HG03378 (cell line): ENCODE results near the gene NSMF.
A peak's percentile ranks its signal among the peaks of the same experiment; 100 is the strongest.

ENCODE experiments used
- ATAC-seq: cut with Tn5 transposase; IDR thresholded peaks from one replicate; pipeline ENCODE4 v1.9.1; 2021; ENCODE audit warnings: mild to moderate bottlenecking, moderate library complexity; ENCODE audit not compliant: unreplicated experiment

Gene NSMF

DNA sequence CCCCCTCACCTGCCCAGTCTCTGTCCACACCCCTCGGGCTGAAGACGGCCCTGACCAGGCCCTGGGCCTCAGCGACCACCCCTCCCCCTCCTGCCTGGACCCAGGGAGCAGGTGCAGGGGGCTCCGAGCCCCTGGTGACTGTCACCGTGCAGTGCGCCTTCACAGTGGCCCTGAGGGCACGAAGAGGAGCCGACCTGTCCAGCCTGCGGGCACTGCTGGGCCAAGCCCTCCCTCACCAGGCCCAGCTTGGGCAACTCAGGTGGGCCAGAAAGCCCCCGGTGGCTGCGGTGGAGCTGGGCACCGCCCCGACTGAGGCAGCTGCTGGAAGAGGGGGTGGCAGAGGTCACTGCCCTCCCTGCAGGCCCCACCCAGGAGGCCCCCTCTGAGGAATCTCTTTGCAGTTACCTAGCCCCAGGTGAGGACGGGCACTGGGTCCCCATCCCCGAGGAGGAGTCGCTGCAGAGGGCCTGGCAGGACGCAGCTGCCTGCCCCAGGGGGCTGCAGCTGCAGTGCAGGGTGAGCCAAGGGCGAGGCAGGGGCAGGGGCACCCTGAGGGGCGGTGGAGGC, 25.7 kb downstream of the NSMF start:
- no peak for ATAC-seq

DNA sequence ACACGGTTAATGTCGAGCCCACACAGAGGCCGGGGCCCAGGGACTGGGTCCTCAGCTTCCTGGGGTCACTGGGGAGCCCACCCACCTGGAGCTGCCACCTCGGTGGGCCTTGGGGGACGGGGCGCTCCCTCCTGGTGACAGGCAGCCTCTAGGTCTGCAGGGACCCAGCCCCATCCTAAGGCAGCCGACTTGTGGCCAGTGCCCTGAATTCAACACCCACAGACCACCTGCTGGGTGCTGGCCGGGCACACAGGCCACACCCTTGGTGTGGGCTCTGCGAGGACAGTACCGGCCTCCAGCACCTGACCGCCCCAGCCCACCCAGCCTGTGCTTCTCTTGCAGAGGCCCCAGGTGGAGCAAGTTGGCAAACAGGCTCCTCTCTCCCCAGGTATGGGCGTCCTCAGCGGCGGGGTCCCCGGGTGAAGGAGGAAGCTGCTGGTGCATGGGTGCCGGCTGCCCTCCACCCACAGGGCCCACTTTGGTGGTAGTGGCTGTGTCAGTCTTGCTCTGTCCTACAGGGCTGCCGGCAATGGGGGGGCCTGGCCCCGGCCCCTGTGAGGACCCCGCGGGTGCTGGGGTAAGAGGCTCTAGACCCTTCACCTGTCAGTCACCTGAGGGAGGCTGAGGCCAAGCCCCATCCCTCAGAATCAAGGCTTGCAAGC, 26.3 kb downstream of the NSMF start:
- ATAC-seq = no peak

DNA sequence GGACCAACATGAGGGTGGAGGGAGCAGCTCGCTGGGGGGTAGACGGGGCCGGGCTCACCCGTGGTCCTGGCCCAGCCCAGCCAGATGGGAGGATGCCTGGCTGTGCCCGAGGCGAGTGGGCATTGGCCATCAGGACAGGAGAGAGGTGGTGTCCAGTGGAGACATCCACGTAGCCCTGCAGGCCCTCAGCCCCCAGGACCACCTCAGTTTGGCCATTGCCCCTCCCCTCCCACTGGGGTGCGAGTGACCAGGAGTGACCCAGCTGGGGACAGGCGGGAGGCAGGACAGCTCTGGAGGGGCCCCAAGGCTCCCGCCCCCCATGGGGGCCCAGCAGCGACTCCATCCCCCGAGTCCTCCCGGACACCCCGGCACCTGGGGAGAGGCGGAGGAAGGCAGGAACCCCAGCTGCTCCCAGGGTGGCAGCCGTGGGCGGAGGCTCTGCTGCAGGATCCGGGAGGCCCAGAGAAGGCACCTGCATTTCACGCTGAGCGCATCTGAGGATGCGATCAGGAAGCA, 27.7 kb downstream of the NSMF start:
- ATAC-seq = no peak

DNA sequence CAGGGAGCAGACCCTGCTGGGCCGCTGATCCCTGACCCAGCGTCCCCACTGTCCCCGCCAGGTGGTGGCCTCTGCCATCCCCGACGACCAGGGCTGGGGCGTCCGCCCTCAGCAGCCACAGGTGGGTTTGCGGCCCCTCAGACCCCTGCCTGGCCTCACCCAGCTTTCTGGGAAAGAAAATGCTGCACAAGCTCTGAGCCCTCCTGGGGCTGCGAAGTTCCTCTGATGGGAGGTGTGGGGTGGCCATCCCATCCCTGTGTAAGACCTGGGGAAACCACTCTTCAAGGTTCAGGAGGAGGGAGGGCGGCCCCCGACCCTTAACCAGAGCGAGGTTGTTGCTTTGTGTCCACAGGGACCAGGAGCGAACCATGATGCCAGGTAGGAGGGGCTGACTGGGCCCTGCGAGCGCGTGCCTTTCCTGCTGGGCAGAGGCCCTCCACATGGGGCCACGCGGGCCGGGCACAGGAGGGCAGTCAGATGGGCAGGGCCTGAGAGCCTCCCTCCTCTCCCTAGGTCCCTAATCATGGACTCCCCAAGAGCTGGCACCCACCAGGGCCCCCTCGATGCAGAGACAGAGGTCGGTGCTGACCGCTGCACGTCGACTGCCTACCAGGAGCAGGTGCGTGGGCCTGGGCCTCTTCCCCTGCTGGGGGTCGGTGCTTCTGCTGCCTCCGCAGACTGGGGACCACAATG, 28.3 kb downstream of the NSMF start:
- no peak for ATAC-seq

DNA sequence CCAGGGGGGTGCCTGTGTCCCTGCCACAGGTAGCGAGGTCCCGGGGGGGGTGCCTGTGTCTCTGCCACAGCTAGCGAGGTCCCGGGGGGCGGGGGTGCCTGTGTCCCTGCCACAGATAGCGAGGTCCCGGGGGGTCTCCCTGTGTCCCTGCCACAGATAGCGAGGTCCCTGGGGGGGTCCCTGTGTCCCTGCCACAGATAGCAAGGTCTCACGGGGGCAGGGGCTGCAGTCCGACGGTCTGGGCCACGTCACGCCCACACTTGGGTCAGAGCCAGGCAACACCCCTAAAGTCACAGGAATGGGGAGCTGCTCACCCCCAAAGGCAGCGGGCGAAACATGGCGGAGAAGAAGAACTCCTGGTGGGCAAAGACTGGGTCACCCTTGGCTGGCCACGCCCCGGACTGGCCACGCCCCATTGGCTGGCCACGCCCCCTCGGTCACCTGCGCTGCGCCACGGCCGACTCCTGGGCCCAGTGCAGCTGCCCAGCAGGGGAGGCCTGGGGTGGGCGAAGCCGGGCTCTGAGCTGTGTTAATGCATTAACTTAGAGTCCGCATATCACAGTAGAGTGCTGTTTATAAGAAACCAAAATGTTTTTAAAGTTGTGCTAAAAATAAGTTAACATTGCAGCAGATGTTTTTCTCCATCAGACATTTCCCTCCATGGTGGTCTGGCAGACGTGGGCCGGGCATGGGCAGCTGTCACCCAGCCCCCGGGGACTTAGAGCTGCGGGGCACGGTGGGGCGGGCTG, 29.0 kb downstream of the NSMF start:
- ATAC-seq = no peak

DNA sequence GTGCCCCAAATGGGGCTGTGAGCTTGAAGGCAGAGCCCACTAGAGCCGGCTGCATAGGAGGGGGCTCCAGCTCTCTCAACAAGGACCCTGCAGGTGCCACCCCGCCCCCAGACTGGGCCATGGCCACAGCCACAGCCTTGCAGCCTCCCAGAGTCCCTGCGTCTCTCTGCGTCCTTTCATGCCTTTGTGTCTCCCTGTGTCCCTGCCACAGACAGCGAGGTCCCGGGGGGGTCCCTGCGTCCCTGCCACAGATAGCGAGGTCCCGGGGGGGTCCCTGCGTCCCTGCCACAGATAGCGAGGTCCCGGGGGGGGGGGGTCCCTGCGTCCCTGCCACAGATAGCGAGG, 29.6 kb downstream of the NSMF start:
- ATAC-seq = no peak

DNA sequence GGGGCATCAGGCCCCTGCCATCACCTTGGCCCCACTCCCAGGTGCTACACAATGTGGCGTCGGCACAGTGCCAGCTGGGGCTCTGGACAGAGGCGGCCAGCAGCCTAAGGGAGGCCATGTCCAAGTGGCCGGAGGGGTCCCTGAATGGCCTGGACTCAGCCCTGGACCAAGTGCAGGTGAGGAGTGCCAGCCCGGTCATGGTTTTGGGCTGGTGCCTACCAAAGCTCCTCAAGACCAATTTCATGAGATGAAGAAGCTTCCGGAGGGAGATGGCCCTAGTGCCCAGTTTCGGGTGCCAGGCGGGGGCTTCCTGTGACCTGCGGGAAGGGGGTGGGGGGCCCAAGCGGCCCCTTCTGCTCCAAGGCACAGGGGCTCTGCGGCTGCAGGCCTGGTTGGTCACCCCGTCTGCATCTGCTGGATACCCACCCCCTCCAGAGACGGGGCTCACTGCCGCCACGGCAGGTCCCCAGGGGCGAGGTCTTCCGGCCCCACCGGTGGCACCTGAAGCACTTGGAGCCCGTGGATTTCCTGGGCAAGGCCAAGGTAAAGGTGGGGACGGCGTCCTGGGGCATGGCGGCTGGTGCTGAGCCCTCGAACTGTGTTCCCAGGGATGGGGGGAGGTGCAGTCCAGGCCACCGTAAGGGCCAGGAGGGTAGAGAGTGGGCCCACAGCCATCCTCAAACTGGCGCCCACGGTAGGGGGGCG, 30.1 kb downstream of the NSMF start:
- ATAC-seq = no peak

DNA sequence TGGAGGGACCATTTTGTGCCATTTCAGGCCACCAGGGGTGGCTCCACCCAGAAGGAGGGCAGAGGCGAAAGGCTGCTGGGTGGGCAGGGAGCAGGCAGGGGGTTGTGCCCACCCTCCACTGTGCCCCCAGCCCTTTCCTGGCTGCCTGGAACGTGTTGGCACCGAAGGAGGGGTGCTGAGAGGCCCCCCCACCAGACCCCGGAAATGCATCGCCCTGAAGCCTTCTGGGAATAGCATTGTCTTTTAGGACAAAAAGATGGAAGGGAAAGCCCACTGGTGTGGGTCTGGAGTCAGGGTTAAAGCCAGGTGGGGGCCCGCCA, 30.9 kb downstream of the NSMF start:
- ATAC-seq = no peak

DNA sequence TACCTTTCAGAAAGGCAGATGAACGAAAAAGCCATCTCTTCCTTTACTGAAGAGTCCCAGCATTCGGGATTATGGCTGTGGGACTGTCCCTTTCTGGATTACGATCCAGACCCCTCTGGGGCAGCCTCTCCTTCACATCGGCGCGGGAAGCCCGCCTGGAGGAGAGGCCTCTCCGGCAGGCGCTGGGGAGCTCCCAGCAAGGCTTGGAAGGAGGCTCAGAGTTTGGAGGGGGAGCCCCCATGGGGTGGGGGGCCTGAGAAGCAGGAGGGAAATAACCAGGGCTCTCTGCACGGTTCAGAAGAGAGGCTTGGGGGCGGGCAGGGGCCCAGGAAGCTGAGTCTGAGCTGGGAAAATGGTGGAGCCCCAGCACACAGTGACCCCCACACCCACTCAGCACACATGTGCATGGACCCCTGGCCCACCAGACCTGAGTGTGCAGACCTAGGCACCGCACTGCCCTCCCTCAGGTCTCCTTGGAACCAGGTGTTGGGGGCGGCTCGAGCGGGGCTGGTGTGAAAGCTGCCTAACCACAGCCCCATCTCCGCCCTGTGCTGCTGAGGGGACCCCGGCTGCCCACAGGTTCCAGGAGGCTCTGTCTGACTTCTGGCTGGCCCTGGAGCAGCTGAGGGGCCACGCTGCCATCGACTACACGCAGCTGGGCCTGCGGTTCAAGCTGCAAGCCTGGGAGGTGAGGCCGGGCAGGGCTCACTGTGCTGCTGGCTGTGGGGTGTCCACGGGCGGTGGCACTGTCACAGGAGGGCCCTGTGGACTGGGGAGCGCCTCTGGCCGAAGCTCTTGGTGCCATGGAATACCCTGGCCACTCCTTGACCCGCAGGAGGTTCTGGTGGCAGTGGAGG, 31.5 kb downstream of the NSMF start:
- ATAC-seq = no peak

DNA sequence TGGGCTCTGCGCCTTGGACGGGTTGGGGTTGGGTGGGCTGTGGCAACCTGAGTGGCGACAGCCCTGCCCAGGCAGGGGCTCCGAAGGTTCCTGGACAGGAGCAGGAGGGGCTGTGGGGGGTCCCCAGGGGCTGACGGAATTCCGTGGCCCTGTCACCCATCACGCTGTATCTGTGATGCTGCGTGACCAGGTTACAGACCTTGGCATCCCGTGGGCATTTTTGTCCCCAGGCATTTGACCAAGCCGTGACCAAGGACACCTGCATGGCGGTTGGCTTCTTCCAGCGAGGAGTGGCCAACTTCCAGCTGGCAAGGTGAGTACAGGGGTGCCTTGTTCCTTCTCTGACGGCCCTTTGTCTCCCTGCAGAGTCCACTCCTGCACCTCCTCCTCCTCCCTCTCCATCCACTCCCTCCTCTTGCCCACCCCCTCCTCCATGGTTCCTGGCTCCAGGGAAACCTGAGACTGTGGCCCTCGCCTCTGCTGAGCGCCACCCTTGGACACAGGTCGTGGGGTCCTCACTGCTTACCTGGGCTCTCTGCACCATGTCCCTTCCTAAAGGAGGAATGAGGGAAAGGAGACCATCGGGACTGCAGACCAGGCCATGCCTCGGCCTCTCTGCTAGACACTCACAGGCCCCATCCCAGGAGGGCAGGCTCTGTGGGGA, 33.0 kb downstream of the NSMF start:
- no peak for ATAC-seq

DNA sequence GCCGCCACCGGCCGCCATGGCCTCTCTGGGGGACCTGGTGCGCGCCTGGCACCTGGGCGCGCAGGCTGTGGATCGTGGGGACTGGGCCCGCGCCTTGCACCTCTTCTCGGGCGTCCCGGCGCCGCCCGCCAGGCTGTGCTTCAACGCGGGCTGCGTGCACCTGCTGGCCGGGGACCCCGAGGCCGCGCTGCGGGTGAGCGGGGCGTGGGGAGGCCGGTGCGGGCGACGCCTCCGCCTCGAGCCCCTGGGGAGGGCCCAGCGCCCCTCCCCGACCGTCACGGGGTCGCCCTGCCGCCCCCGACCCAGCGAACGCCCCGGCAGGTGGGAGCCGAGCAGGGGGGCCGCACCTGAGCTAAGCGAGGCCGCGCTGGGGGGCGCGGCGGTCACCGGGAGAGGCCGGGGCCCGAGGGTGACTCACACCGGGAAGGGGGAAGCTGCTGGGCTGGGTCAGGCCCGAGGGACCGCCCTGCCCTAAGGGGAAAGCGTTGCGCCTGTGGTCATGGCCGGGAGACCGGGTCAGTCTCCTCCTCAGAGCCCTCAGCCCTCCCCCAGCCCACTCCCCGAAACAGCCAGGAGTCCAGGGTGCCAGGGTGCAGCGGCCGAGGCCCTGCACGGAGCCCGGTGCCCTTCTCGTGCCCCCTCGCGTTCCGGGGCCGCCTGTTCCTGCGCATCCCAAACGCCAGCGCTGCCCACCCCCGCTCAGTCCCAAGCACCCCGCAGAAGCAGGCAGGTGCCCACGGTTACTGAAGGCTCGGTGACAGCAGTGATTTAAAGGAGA, 35.4 kb downstream of the NSMF start:
- peak; percentile 19 for ATAC-seq

DNA sequence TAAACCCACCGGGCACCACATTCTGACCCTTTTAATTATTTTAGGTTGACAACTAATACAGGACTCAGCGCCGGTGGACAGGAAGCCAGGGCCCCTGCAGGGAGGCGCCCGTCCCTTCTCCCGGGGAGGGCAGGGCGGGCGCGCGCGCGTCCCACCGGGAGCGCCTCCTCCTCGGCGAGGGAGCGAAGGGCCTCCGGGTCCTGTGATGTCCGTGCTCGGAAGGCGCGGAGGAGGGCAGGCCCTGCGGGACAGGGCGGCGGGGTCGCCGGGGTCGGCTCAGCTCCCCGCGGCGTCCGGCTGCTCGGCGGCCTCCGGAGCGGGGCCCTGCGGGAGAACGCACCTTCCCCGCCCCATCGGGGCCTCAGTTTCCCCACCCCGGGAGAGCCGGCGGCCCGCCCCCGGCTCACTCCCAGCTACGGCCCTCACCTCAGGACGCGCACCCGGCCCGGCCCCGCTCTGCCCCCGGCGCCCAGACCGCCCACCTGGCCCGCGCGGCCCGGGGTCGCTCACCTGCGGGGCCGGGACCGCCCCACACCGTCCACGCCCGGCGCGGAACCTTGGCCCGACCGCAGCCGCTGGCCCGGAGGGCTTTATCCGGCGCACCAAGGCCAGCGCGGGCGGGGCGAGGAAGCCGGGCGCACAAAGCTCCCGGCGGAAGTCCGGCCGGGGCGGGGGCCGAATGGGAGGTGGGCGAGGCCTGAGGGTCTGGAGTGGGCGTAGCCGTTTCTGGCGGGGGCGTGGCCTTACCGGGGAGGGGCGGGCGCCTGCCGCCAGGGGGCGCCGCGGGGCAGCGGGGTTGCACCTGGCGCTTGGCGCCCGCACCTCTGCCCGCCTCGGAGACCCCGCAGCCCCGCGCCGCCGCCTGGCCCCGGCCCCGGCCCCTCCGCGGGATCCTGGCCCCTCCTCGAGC, 36.3 kb downstream of the NSMF start, which contains the start of the genes EXD3 and NOXA1:
Gene EXD3 (minus strand): TSS at position 559 of the 910 bp plus-strand sequence. CDS start 27,805 bp downstream, outside the sequence.
Gene NOXA1 (plus strand): TSS at position 790 of the 910 bp plus-strand sequence. CDS start 137 bp downstream, outside the sequence.
- peak; percentile 61 for ATAC-seq

DNA sequence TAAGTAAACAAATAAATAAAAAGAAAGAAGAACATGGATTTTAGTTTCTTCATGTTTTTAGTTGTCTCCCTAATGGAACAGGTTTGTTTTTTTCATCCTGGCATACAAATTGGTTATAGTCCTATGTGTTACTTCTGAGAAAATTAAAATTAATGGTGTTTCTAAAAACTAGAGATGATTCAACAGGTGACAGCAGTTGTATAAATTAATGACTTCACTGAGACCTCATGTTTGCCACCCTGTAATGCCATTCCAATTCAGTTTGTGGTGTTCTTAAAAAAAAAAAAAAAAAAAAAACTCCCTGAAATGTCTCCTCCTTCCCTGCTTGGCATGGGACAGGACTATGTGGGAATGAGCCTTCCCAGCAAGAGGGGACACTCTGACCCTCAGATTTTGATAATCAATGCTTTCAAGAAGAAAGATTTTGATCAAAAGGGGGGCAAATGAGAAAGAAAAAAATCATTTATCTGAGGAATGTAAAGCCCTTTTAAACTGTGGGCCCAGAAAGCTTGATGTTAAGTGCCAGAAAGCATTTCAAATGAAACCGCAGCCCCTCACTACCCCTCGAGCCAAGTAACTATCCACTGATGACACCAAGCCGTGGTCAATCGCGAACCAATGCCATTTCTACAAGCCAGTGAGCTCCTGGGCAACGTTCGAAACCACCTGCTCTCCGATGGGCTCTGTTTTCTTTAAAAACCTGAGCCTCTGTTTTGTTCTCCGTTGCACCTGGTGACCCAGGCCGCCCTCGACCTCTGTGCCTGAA, 37.1 kb downstream of the NSMF start:
- no peak for ATAC-seq

DNA sequence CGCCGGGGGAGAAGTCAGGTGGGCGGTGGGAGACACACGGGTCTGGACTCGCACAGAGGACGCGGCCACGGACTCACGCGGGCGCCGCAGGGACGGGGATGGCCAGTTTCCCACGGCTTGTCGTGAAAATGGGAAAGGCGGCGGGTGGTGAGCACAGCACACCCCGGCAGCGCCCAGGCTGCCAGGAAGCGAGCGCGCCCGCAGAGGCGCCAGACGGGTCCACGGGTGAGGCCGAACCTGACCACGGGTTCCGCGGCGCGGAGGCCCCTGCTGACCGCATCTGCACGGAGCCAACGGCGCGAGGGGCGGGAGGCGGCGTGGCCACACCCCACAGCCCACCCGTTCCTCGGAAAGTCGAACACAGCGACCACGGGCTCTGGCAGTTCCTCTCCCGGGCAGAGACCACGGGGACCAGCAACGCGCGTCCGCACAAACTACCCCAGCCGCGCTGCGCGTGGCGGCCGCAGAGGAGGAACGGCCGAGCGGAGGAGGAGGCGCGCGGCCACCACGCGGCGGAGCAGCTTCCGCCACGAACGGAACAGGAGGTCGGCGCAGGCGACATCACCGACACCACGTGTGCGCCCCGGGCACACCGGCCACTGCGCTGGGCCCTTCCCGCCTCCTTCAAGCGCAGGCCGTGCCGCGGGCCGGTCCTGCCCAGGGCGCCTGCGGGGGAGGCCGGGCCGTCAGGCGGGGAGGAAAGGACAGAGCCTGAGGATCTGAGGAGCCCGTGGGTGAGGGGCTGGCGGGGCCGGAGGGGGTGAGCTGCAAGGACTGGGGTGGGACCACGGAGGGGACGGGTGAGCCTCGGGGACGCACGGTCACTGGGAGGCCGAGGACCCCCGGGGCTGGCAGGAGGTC, 41.7 kb downstream of the NSMF start:
- ATAC-seq = no peak

DNA sequence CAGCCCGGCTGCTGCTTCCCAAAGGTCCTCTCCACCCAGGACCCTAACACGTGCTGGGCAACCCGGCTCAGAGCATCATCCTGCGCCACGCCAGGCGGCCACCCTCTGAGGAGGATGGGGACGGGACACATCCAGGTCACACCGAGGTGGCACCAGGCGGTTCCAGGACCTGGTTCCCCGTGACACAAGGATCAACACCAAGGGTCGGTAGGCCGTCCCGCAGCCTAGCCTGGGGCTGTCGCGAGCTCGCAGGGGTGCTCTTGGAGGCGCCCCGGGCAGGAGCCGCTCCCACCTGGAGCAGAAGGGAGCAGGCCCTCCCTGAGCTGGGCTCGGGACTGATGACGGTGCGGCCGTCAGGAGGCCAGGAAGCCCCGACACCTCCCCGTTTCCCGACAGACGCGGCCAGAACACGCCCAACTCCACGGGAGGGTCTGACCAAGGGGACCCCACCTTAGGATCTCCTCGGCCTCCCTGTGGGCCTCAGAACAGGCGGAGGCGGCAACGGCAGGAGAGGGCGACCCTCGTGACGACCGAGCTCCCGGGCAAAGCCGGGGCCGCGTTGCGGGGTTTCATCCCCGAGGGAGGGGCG, 42.5 kb downstream of the NSMF start:
- no peak for ATAC-seq
